ENCODE measurements around the gene SSTR3.

Gene SSTR3

DNA sequence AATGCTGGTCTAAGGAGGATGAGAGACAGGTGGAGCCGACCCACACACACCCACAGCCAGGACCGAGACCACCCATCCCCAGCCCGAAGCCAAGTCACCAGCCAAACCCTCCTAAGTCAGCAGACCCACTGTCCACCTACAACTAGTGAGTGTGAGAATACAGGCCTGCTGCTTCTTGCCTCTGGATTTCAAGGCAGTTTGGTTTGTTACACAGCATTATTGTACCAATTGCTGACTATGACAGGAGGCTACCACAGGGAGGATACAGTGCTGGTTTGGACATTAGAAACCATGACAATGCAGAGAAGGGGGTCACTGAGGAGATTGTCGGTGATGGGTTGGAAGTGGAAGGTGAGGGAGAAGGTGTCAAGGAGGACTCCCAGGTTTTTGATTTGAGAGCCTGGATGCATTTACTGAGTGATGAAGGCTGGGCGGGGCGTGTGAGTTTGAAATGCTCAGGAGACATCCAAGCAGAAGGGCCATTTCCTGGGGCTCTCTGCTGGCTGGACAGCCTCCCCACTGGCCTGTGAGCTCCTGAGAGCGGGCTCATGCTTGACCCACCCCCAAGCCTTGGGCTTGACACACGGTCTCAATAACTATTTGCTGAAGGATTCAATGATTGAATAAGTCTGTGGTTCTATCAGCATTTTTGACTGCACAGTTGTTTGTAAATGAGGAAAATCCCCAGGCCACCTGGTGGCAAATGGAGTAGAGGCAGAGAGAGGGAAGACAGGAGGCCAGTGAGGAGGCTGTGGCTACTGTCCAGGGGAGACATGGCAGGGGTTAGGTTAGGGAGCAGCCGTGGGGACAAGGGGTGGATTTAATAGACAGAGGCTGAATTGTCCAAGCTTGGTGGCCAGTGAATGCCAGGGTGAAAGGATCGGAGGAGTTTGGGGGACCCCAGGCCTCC lies 9.4 kb upstream of the SSTR3 start:
- Mint-ChIP-seq H3K36me3 (ENCODE audit: low read depth) (no peaks in the 10 kb centered on the region), H3K4me3 (no peak overlapping the region), H3K4me1 (no peaks in the 10 kb centered on the region), H3K27me3 (ENCODE audit: low read depth) (peaks cover 19% of the 10 kb centered on the region), H3K9me3 (no peaks in the 10 kb centered on the region), H3K27ac (no peak overlapping the region)
- TF ChIP-seq, protein P1, sequence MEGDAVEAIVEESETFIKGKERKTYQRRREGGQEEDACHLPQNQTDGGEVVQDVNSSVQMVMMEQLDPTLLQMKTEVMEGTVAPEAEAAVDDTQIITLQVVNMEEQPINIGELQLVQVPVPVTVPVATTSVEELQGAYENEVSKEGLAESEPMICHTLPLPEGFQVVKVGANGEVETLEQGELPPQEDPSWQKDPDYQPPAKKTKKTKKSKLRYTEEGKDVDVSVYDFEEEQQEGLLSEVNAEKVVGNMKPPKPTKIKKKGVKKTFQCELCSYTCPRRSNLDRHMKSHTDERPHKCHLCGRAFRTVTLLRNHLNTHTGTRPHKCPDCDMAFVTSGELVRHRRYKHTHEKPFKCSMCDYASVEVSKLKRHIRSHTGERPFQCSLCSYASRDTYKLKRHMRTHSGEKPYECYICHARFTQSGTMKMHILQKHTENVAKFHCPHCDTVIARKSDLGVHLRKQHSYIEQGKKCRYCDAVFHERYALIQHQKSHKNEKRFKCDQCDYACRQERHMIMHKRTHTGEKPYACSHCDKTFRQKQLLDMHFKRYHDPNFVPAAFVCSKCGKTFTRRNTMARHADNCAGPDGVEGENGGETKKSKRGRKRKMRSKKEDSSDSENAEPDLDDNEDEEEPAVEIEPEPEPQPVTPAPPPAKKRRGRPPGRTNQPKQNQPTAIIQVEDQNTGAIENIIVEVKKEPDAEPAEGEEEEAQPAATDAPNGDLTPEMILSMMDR (IDR thresholded peaks at IDR 0.05; ENCODE audit: unreplicated experiment in 3 of 3), result no peak

GRCh38 chr22:37220543-37220981 lies 8.3 kb upstream of the SSTR3 start:
- Mint-ChIP-seq H3K36me3 (ENCODE audit: low read depth) (no peaks in the 10 kb centered on the region), H3K27me3 (ENCODE audit: low read depth) (peaks cover 19% of the 10 kb centered on the region), H3K27ac (no peak overlapping the region), H3K9me3 (no peaks in the 10 kb centered on the region), H3K4me3 (no peak overlapping the region), H3K4me1 (peaks cover 2% of the 10 kb centered on the region)
- TF ChIP-seq, protein P1 (IDR thresholded peaks at IDR 0.05; ENCODE audit: unreplicated experiment in 3 of 3), result no peak

- Mint-ChIP-seq H3K27me3 (ENCODE audit: low read depth) (peaks cover 25% of the 10 kb centered on the region), H3K36me3 (ENCODE audit: low read depth) (no peaks in the 10 kb centered on the region), H3K27ac (no peak overlapping the region), H3K9me3 (no peaks in the 10 kb centered on the region), H3K4me1 (peaks cover 11% of the 10 kb centered on the region), H3K4me3 (no peak overlapping the region)
- TF ChIP-seq, protein P1 (IDR thresholded peaks at IDR 0.05; ENCODE audit: unreplicated experiment in 3 of 3), result no peak
Observed at GRCh38 chr22:37219533-37219932, 7.3 kb upstream of the SSTR3 start.

DNA sequence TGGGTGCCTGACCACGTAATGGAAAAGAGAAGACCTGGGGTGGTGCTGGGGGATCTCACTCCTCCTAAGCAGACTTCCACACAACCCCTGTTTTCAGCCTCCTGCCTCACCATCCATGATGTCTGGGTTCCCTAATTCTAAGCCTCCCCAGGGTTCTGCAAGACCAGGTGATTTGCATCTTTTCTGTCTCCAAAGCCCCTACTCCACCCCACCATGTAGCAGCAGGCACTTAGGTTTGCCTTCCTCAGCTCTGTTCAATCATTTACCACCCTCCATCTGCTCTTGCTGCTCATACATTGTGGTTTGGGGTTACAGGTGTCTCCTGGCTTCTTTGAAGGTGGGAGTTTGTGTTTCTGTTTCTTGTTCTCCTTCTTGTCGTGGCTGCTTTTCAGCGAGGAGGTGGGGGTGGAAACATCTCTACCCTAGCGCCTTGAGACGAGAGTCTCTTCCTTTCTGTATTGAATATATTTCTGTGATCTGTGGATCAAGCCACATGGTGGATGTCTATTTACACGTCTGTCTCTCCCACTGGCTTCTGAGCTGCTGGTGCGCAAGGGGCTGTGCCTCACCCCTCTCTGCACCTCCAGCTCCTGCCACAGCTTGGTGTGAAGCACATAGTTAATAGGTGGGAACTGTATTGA lies 6.6 kb upstream of the SSTR3 start:
- Mint-ChIP-seq H3K9me3 (no peaks in the 10 kb centered on the region), H3K27me3 (ENCODE audit: low read depth) (peaks cover 28% of the 10 kb centered on the region)

DNA sequence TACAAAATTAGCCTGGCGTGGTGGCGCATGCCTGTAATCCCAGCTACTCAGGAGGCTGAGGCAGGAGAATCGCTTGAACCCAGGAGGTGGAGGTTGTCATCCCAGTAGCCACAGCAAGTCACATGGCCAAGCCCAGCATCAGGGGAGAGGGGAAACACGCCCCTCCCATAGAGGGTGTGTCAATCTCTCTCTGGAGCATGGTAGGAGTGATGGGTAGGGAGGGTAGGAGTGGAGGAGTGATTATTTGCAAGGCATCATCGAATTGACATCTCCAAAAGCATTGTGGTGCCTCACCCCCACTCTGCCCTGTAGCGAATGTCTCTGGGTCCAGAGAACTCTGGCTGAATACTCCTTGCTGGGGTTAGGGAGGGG lies 6.1 kb upstream of the SSTR3 start:
- H3K27me3 Mint-ChIP-seq (ENCODE audit: low read depth), result peaks cover 28% of the 10 kb centered on the region

More for the DNA sequence above, 6.6 kb upstream of the SSTR3 start:
- TF ChIP-seq, protein P1 (IDR thresholded peaks at IDR 0.05; ENCODE audit: unreplicated experiment in 3 of 3), result no peak
- Mint-ChIP-seq H3K27ac (peak overlapping the region in 1 of 3 experiments; percentile 6), H3K4me3 (no peak overlapping the region), H3K4me1 (peaks cover 18% of the 10 kb centered on the region), H3K36me3 (ENCODE audit: low read depth) (no peaks in the 10 kb centered on the region)

More for the DNA sequence above, 6.1 kb upstream of the SSTR3 start:
- Mint-ChIP-seq H3K36me3 (ENCODE audit: low read depth) (no peaks in the 10 kb centered on the region), H3K4me1 (peaks cover 22% of the 10 kb centered on the region), H3K9me3 (no peaks in the 10 kb centered on the region), H3K4me3 (no peak overlapping the region), H3K27ac (no peak overlapping the region)
- TF ChIP-seq, protein P1 (IDR thresholded peaks at IDR 0.05; ENCODE audit: unreplicated experiment in 3 of 3), result no peak

Data from nephron (organoid).